Measurements from ENCODE around the gene U2AF1L4.

U2AF1L4 gene

DNA sequence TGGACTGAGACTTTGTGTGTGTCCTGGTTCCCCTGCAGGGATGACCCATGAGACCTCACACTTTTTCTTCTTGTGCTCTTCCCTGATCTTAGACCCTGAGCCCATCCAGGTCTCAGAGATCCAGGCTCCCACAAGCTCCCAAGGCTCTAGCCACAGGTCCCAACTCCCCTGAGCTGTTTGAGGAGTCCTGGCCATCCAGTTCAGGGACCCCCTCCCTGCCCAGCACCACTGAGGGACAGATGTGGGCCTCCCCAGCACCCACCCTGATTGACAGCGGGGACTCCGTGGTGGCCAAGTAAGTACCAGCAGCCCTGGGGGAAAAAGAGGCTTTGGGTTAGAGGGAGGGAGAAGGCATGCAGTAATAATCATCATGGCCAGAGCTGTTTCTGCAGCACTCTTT is 14.5 kb upstream of the U2AF1L4 start:
- DNase-seq (ENCODE audit: extremely low spot score, insufficient read length, low read depth) = no peak

DNA sequence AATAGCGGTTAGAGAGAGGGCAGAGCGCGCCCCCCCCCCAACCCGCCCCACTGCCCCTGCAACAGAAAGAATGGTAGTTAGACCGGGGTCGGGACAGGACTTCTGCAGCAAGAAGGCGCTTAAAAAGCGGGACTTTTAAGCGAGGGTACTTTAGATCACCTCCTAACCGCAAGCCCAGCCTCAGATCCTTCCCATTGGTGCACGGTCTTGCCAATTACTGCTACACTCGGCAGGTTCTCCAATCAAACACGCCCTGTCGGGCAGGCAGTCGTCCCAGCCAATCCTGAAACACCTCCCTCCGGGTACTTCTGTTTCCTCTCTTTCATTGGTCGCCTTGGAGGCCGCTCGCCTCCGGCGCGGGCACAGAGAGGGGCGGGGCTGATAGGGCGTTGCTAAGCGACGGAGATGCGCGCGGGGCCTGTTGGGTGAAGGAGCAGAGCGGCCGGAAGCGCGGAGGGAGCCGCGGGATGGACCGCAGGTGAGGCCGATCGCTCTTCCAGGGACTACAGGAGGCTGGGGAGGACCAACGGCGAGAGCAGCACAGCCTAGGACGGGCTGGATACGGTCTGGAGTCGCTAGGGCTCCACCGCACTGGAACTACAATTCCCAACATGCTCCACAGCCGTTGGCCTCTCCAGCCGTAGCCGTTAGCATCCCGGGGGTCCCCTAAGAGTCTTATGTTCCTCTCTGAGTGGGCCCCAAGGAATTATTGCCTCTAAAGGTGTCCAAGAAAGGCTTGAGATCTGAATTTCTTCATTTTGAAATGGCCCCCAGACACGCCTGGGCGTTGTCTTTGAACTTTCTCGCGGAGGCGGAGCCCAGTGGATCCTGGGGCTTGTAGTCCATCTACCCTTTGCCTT is 12.8 kb upstream of the U2AF1L4 start, which contains the start of gene PROSER3:
PROSER3 (plus strand) TSS at position 428 of the 860 bp plus-strand sequence; CDS start at position 468, 40 bp downstream.
- peak; percentile 96 for DNase-seq (ENCODE audit: extremely low spot score, insufficient read length, low read depth)
- peak; percentile 100 for FAIRE-seq

More for the DNA sequence above, 14.5 kb upstream of the U2AF1L4 start:
- no peak for FAIRE-seq

DNA sequence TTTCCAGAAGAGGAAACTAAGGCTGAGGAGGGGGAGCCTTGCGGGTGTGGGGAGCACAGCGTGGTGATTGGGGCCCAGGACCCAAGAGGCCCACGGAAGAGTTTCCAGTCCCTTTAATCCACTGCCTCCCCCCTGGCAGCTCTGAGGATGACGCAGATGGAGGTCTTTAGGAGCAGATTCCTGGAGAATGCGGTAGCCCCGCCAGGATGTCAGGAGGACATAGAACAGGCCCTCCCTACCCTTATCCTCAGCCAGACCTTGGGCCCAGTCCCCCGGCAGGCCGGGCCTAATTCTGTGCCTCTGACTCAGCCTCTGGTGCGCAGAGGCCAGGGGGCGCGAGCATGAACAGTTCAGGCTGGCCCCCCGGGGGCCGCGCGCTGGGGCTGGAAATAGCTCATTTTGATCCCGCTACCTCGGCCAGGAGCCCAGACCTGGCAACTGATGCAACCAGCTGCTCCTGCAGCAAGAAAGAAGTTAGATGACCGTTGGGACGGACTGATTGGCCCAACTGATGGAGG is 12.1 kb upstream of the U2AF1L4 start:
- FAIRE-seq = no peak
- DNase-seq (ENCODE audit: extremely low spot score, insufficient read length, low read depth) = no peak

DNA sequence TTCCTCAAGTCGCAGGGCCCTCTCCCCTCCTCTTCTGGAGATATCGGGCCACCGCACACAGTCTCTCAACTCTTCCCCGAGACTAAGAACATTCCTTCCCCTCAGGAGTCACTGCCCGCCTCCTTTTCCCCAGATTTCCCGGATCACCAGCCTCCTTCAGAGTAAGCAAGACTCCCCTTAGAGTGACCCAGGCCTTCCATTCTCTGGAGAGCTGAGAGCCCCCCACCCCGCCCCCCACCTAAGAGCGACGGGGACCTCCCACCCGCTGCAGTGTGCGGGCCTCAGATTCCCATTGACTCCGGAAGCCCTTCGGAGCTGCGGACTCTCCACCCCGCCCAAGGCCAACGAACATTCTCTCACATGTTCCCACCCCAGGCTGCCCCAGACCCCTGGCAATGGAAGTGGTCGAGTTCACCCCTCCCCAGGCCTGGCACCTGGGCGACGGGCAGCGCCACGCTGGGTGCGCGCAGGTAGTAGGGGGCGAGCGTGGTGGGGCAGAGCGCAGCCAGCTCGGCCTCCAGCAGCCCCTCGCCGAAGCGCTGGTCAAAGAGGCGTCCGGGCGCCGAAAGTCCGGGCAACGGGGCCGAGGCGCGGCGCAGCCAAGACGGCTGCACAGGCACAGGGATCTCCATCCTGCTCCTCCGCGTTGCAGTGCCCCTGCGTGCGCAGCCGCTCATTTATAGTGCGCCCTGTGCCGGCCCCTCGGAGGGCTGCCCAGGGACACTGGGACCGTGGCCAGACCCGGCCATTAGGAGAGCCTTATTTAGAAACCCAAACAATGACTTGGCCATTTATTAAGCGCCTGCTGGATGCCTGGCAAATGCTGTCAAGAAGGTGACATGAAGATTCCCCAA is 11.4 kb upstream of the U2AF1L4 start, which contains the start of gene HSPB6:
HSPB6 (minus strand) TSS at position 653 of the 854 bp plus-strand sequence; CDS start at position 632, 21 bp downstream.
- FAIRE-seq (no peak), DNase-seq (ENCODE audit: extremely low spot score, insufficient read length, low read depth) (no peak)

DNA sequence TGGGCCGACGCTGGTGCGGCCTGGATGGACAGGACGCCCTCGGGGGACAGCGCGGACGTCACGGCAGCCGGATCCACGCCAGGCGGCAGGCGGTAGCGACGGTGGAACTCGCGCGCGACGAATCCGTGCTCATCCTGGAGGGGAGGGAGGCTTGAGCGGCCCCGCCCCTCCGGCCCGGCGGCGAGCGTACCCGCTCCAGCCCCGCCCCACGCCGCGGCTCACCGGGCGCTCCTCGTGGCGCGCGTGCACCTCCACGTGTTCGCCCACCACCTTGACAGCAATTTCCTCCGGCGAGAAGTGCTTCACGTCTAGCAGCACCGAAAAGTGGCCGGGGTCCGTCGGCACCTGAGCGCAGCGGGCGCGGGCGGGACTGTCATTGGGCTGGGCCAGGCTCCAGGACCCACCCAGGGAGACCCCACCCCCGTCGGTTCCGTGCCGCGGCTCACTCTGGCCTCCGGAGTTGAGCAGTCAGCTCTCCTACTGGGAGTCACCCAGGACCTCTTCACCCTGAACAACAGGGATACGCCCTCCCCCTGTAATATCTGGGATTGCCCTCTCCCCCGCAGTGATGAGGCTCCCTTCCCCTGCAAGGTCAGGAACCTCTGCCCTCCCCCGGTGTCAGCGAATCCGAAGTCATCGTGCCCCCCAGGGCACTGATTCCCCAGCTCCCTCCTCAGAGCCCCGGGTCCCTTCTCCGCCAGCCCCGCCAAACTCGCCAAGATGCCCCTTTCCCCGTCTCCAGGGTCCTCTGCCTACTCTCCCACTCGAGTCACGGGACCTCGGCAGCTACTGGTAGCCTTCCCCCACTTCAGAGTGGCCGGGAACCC is 10.5 kb upstream of the U2AF1L4 start:
- FAIRE-seq (no peak), DNase-seq (ENCODE audit: extremely low spot score, insufficient read length, low read depth) (no peak)

DNA sequence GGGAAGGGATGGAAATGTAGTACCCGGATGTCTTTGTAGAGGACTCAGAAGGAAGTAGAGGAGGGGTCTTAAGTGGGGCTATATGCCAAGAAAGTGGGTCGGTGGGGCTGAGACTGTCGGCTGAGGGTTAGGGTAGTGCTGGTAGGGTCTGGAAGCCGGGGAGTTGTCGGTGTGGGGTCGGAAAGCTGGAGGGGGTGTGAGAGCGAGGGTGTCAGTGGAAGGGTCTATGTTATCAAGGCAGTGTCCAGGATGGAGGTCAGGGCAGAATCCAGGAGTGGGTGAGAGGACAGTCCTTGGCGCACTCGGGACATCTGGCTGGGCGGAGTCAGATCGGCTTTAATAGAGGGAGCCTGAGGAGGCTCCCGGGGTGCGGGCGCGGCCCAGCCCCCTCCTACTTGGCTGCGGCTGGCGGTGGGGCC is 9.9 kb upstream of the U2AF1L4 start:
- FAIRE-seq (no peak), DNase-seq (ENCODE audit: extremely low spot score, insufficient read length, low read depth) (no peak)

DNA sequence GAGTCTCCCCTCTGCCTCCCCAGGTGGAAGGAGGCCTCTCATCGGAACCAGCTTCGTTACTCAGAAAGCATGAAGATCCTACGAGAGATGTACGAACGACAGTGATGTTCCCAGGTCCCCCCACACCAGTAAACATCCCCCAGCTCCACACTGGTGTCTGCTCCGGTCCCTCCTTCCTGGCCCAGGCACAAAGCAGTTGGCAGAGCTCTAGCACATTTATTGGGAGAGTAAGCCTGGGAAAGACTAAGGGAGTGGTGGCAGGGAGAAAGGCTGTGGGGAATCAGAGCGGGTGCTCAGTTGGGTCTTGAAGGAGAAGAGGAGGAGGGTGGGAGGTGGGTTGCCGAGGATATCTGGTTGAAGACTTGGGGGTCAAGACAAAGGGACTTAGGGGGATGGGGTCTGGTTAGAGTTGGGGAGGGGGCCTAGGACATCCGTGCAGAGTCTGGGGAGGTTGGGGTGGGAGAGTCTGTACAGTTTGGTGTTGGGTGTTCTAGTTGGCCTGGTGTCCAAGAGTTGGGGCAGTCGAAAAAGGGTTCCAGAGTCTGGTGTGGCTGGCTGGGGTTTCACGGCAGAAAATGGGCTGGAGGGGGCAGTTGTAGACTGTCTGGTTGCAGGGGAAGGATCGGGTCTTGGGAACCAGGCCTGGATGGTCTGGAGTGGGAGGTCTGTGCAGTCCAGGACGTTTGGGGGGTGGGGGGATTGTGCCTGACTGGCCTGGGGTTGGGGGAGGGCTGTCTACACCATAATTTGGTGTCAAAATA is 9.3 kb upstream of the U2AF1L4 start:
- FAIRE-seq (no peak), DNase-seq (ENCODE audit: extremely low spot score, insufficient read length, low read depth) (no peak)

DNA sequence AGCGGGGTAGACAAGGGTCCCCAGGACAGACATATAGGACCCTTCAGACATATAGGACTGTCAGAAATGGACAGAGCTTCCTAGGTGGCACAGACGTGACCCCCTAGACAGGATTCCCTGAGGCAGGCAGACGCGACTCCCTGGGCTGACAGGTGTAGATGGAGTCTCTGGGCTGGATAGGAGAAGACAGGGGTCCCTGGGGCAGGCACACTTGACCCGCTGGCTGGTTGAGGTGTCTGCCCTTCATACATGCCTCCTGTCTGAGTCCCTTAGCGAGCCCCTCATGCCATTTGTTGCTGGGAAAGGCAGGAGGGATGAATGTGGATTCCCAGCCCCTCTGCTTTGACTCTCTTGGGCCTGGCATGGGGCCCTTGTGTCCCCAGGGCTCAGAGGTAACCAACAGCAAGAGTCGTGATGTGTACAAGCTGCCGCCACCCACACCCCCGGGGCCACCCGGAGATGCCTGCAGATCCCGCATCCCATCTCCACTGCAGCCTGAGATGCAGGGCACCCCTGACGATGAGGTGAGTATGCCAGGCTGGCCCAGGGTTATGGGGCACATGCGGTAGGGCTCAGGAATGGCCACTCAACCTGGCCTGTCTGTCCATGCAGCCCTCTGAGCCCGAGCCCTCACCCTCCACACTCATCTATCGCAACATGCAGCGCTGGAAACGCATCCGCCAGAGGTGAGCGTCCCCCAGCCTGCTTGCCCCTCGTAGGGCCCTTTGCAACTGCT is 8.6 kb upstream of the U2AF1L4 start:
- FAIRE-seq (no peak), DNase-seq (ENCODE audit: extremely low spot score, insufficient read length, low read depth) (no peak)

DNA sequence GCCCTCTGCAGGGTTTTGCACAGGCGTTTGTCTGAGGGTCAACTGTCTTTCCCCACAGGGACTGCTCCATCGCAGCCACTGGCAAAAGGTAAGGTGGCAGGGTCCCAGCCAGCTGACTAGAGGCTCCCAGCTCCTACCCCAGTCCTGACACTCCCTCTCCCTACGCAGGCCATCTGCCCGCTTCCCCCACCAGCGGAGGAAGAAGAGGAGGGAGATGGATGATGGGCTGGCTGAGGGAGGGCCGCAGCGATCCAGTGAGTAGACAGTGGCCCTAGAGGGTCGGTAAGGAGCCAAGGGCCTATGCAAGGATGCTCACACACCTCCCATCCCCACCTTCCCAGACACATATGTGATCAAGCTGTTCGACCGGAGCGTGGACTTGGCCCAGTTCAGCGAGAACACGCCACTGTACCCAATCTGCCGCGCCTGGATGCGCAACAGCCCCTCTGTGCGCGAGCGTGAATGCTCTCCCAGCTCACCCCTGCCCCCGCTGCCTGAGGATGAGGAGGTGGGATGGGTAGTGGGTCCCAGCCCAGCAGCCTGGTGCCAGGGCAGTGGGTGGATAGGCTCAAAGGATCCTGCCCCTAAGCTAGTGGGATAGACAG is 7.6 kb upstream of the U2AF1L4 start:
- FAIRE-seq (no peak), DNase-seq (ENCODE audit: extremely low spot score, insufficient read length, low read depth) (no peak)

DNA sequence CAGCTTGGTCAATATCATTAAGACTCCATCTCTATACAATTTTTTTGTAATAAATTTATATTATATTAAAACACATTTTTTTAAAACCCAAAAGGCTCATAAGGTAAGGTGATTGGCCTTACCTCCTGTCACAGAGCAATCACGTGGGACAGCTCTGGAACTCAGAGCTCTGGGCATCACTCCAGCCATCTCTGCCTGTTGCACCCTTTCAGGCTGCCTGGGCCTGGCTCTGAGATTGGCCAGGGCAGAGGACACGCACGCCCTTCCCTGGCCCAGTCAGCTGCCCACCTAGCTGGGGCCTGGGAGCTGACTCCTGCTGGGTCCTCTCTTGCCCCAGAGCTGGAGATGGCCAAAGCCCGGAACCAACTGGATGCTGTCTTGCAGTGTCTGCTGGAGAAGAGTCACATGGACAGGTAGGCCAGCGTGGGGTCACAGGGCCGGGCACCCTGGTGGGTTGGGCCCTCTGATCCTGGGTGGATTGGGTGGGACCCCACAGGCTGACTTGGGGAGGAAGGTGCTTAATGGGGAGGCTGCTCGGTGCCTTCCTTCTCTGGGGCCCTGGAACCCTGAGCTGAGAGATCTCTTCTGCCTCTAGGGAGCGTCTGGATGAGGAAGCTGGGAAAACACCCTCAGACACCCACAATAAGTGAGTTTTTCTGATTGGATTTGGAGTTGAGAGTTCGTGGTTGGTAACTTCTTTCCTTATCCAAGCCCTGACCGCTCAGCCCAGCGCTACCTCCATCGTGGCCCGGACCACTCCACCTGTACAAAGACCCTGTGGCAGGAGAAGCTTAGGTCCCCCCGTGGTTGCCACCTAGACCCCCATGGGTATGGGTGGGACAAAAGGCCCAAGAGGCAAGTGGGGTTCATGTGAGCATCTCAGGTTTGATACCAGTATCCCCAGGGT is 6.9 kb upstream of the U2AF1L4 start:
- no peak for FAIRE-seq
- no peak for DNase-seq (ENCODE audit: extremely low spot score, insufficient read length, low read depth)

DNA sequence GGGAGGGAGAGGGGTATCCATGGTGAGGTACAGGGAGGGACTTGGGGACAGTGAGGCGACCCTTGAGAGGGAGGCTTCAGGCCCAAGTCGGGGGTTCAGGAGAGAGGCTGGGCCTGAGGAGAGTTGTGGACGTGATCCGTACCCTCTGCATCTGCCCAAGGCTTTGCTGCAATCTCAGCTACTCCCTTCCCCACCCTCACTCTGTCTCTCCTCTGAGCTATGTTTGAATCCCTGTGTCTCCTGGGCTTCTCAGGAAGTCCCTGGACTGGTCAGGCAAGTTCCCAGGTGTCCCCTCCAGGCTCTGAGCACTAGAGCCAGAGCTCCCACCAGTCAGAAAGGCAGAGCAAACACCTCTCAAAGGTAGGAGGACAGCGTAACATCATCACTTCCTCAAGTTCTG is 4.9 kb upstream of the U2AF1L4 start:
- FAIRE-seq = no peak

DNA sequence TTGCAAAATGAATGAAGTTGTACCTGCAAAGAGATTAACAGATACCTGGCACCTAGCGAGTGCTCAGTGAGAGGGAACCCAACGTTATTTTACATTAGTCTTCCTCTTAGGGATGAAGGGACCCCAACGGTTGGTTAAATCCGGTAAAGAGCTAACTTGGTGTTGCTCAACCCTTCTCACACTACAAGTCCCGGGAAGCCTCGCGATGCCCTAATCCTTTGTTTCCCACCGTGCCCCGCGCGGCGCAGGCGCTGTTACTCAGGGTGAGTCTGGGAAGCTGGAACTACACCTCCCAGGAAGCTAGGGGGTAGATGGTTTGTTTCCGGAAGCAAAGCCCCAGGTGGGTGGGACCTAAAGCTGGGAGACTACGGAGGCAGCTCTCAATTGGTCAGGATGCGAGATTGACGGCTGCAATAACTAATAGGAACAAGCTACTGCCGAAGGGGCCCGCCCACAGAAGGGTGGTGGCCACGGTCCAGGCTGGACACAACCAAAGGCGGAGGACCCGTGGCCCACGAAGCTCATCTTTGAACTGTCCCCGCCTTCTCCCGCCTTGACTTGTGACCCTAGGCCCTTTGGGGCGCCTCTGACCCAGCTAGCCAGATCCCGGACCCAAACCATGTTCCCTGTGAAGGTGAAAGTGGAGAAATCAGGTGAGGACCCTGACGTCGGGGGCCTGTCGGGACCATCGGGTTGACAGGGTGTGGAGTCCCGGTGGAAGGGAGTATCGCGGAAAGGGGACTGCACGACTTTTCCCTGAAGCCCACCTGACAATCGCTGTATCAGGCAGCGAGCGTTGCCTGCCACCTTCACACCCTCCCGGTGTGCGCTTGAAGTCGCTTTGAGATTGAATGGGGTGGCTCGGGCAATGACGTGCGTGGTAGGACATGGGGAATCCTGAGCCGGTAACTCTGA is 3.1 kb upstream of the U2AF1L4 start, which contains the start of gene LIN37:
LIN37 (plus strand) TSS at position 471 of the 915 bp plus-strand sequence; CDS start at position 620, 149 bp downstream.
- DNase-seq (ENCODE audit: extremely low spot score, insufficient read length, low read depth) (peak; percentile 83), FAIRE-seq (peak; percentile 99)

More for the DNA sequence above, 4.9 kb upstream of the U2AF1L4 start:
- no peak for DNase-seq (ENCODE audit: extremely low spot score, insufficient read length, low read depth)

DNA sequence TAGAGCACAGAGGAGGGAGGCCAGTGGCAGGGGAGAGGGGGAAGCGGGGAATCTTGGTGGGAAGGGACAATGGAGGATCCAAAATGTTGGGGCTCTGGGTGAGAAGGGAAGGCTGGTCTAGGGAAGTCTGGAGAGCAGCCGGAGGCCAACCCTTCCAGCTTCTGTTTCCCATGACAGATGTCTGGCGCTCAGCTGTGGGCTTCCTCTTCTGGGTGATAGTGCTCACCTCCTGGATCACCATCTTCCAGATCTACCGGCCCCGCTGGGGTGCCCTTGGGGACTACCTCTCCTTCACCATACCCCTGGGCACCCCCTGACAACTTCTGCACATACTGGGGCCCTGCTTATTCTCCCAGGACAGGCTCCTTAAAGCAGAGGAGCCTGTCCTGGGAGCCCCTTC is 1.3 kb upstream of the U2AF1L4 start:
- FAIRE-seq (no peak), DNase-seq (ENCODE audit: extremely low spot score, insufficient read length, low read depth) (no peak)

DNA sequence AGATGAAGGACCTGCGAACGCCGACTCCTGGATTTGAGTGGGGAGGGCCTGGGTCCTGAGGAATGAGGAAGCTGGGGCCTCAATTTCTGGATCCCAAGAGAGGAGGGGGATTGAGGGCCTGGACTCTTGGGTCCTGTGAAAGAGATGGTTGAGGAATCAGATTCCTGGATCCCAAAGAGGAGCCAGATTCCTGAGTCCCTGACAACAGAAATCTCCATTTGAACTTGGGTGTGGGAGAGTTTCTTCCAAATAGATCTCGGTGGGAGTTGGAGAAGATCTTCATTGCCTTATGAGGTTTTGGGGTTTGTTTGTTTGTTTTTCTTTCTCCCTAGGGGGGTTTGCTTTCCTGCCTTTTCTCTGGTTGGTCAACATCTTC is 857 bp upstream of the U2AF1L4 start:
- no peak for FAIRE-seq
- DNase-seq (ENCODE audit: extremely low spot score, insufficient read length, low read depth) = no peak

DNA sequence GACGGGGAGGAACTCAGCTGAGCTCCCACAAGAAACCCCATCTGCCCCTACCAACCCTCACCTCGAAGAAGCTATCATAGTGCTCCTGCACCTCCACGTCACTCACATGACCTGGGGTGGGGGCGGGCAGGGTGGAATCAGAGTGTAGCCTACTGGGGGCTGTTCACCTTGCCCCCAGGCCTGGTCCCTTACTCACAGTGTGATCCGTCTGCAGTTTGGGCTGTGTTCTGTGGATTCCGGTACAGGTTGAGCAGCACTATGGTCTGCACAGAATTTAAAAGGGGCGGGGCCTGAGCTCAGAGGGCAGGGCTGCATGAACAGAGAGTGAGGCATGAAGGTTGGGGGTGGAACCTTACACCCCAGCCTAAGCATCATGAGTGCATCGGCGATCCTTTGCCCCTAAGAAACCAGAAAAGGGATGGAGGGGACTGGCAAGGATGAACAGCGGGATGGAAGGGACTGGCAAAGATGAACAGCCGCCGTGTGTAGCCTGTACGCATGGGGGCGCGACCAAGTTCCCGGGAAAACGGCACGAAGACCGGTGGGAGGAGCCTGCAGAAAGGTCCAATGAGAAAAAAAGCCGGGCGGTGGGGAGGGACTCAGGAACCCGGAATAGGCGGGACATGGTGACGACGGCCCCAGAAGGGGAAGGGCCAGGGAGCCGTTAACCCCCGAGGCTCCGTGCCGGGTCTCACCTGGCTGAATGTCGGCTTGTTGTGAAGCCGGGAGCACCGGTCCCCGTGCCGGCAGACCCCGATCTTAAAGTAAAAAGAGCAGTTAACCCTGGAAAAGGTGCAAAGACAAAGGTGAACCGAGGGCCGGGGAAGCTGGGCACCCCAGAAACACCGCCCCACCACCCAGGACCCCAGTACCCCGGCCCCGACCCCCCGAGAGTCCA is 539 bp downstream of the U2AF1L4 start:
- DNase-seq (ENCODE audit: extremely low spot score, insufficient read length, low read depth) = no peak
- peak; percentile 92 for FAIRE-seq

Measured in GM18507 (cell line).